SHP77 (cell line): ENCODE measurements around the gene GRAMD1B.

ENCODE experiments used
- DNase-seq, 2 experiments: peaks; one replicate each; lab custom pipeline; 2025; lab: John Stamatoyannopoulos, UW

Gene GRAMD1B

GRCh38 chr11:123475469-123475868 is 45.4 kb downstream of the GRAMD1B start:
- DNase-seq, result peak in 1 of 2 experiments; percentile 8

- DNase-seq, result no peak
These were observed 47.3 kb downstream of the GRAMD1B start for GRCh38 chr11:123477205-123477907.

GRCh38 chr11:123478352-123478987 is 48.4 kb downstream of the GRAMD1B start:
- DNase-seq, result peak; percentile 48 to 69

GRCh38 chr11:123479048-123479837 is 49.2 kb downstream of the GRAMD1B start:
- DNase-seq, result no peak

- no peak for DNase-seq
These were observed 50.3 kb downstream of the GRAMD1B start for GRCh38 chr11:123480290-123480815.

GRCh38 chr11:123480882-123481281 is 50.8 kb downstream of the GRAMD1B start:
- DNase-seq, result no peak

- no peak for DNase-seq
These were observed 51.6 kb downstream of the GRAMD1B start for GRCh38 chr11:123481640-123482039.

GRCh38 chr11:123482218-123482617 is 52.1 kb downstream of the GRAMD1B start:
- DNase-seq, result no peak

- no peak for DNase-seq
These were observed 53.0 kb downstream of the GRAMD1B start for GRCh38 chr11:123483058-123483457.

- DNase-seq, result no peak
These were observed 53.4 kb downstream of the GRAMD1B start for GRCh38 chr11:123483466-123483865.

- DNase-seq, result no peak
These were observed 54.4 kb downstream of the GRAMD1B start for GRCh38 chr11:123484448-123484847.

- no peak for DNase-seq
These were observed 57.2 kb downstream of the GRAMD1B start for GRCh38 chr11:123487157-123487744.

- DNase-seq, result no peak
These were observed 60.5 kb downstream of the GRAMD1B start for GRCh38 chr11:123490527-123490926.

- DNase-seq, result no peak
These were observed 61.2 kb downstream of the GRAMD1B start for GRCh38 chr11:123491241-123491640.

GRCh38 chr11:123493349-123494063 is 63.4 kb downstream of the GRAMD1B start:
- DNase-seq, result no peak

GRCh38 chr11:123494195-123495050 is 64.4 kb downstream of the GRAMD1B start:
- DNase-seq, result no peak

GRCh38 chr11:123504401-123504800 is 74.3 kb downstream of the GRAMD1B start:
- DNase-seq, result no peak

GRCh38 chr11:123505546-123506299 is 75.7 kb downstream of the GRAMD1B start:
- peak; percentile 68 to 84 for DNase-seq

- no peak for DNase-seq
These were observed 77.0 kb downstream of the GRAMD1B start for GRCh38 chr11:123507043-123507442.
